ENCODE results near the gene DDX1. TPM values are rescaled to one million over a fixed set of nuclear protein-coding genes. Genes with fewer than 3 reads are reported as not detected.

DDX1 gene
- total RNA-seq, 1 donor from 2014 or later, result 100 TPM

DNA sequence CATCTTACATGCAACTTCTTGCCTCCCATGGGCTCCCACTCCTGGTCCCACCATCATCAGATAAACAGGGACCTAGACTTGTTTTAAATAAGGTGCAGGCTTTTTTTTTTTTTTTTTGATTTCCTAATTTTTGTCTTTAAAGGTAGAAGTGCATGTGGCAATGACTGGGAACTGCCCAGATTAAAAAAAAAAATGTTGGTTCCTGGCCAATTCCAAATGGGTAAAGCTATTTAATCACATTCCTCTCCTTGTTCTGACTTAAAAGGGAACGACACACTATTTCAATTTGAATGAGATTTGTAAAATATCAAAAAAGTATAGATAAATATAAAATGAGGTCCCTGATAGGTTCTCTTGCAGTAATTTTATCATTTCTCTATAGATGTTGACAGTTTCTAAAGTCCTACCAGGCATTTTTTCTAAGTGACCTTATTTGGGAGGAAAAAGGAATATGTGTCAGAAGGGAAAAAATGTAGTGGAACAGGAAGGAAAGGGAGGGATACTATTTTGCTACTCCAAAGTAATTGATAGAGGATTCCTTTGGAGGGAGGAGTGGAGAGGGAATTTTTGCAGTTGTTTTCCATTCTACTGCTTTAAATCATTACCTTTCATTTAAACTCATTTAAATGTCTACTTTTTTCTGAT is 43.3 kb downstream of the DDX1 start:
- Mint-ChIP-seq H3K4me3 (ENCODE audit: unreplicated experiment) (no peak overlapping the region), H3K9me3 (ENCODE audit: unreplicated experiment) (no peaks in the 10 kb centered on the region), H3K27me3 (ENCODE audit: unreplicated experiment) (no peaks in the 10 kb centered on the region), H3K4me1 (ENCODE audit: unreplicated experiment) (peaks cover 10% of the 10 kb centered on the region), H3K27ac (ENCODE audit: unreplicated experiment) (no peak overlapping the region), H3K36me3 (ENCODE audit: low read depth, unreplicated experiment) (peaks cover 23% of the 10 kb centered on the region)
- TF ChIP-seq, protein P1, sequence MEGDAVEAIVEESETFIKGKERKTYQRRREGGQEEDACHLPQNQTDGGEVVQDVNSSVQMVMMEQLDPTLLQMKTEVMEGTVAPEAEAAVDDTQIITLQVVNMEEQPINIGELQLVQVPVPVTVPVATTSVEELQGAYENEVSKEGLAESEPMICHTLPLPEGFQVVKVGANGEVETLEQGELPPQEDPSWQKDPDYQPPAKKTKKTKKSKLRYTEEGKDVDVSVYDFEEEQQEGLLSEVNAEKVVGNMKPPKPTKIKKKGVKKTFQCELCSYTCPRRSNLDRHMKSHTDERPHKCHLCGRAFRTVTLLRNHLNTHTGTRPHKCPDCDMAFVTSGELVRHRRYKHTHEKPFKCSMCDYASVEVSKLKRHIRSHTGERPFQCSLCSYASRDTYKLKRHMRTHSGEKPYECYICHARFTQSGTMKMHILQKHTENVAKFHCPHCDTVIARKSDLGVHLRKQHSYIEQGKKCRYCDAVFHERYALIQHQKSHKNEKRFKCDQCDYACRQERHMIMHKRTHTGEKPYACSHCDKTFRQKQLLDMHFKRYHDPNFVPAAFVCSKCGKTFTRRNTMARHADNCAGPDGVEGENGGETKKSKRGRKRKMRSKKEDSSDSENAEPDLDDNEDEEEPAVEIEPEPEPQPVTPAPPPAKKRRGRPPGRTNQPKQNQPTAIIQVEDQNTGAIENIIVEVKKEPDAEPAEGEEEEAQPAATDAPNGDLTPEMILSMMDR (IDR thresholded peaks at IDR 0.05; ENCODE audit: unreplicated experiment), result no peak
- no peak for DNase-seq (ENCODE audit: low spot score)

DNA sequence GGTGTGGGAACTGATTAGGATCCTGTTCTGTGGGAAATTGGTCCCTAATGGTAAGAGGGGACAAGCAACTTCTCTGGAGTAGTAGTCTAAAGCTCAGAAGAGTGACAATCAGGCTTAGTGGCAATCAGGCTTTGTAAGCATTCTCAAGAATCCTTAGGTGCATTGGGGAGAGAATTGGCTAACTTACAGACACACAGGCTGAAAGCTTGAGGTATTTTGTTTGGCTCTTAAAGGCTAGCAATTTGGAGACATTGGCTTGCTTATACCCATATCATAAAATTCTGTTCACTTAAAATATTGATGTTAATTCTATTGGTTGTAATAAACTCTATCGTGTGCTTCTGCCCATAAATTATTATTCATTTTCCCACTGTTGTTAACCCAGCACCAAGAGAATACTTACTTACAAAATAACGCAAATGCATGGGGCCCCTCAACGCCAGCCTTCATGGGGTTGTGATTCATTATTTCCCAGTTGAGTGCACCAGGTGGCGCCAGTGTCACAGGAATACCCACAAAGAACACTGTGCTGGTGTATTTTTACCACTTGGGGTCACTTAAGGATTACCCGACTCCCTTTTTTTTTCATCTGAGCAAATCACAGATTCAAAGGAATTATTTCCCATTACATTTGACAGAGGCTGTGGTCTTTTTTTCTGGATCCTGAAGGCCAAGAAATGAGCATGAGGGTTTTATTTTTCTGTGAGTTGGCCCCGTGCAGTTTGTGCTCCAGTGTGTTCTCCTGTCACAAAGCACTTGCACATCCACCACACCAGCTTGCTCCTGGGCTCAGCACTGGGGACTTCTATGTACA is 45.5 kb downstream of the DDX1 start:
- Mint-ChIP-seq H3K9me3 (ENCODE audit: unreplicated experiment) (no peaks in the 10 kb centered on the region), H3K4me3 (ENCODE audit: unreplicated experiment) (no peak overlapping the region), H3K4me1 (ENCODE audit: unreplicated experiment) (peaks cover 13% of the 10 kb centered on the region), H3K27me3 (ENCODE audit: unreplicated experiment) (peaks cover 1% of the 10 kb centered on the region), H3K36me3 (ENCODE audit: low read depth, unreplicated experiment) (peaks cover 29% of the 10 kb centered on the region), H3K27ac (ENCODE audit: unreplicated experiment) (no peak overlapping the region)
- DNase-seq (ENCODE audit: low spot score), result peak; percentile 66
- TF ChIP-seq, protein P1 (IDR thresholded peaks at IDR 0.05; ENCODE audit: unreplicated experiment), result peak; percentile 88

DNA sequence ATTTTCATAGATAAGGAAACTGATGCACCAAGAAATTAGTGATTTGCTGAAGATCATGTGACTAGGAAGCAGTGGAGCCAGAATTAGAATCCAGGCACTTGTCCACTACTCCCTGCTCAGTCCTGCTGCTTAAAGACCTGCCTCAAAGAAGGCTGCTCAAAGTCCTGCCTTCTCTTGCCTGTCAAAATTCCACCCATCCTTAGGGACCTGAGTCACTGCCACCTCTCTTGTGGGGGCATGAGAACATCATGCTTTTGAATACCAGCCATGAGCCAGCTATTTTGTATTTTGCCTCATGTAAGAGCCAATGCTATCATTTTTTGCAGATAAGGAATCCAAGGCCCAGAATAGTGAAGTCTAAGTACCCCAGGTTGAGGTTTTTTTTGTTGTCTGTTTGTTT is 47.1 kb downstream of the DDX1 start:
- Mint-ChIP-seq H3K4me3 (ENCODE audit: unreplicated experiment) (no peak overlapping the region), H3K27me3 (ENCODE audit: unreplicated experiment) (peaks cover 1% of the 10 kb centered on the region)

DNA sequence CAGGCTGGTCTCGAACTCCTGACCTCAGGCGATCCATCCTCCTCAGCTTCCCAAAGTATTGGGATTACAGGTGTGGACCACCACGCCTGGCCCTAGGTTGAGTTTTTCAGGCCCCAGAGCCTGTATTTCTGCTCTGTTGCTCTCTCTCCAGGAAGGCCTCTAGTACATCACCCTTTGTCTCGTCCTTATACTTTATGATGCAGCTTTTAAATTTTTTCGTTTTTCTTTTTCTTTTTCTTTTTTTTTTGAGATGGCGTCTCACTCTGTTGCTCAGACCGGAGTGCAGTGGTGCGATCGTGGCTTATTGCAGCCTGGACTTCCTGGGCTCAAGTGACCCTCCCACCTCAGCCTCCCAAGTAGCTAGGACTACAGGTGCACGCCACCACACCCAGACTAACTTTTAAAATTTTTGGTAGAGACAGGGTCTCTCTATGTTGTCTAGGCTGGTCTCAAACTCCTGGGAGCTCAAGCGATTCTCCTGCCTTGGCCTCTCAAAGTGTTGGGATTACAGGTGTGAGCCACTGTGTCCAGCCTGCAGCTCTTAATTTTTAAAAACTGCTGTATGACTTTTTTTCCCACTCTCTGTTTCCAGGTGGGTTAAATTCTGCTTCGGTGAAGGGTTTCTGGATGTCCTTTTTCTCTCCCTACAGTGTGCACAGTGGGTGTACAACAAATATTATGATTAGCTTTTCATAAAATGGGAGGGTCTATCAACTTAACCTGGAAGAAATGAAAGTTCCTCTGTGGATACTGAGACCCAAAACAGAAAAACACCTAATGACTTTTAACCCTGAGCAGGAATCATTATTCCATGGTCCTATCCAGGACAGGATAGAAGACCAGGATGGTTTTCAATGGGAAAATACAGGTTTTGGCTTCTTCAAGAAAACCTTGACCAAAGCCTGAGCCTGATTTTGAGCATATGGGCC is 47.9 kb downstream of the DDX1 start:
- H3K4me1 Mint-ChIP-seq (ENCODE audit: unreplicated experiment), result peaks cover 8% of the 10 kb centered on the region

More for the DNA sequence above, 47.1 kb downstream of the DDX1 start:
- no peaks in the 10 kb centered on the region for H3K9me3 Mint-ChIP-seq (ENCODE audit: unreplicated experiment)
- no peak overlapping the region for H3K27ac Mint-ChIP-seq (ENCODE audit: unreplicated experiment)
- DNase-seq (ENCODE audit: low spot score), result no peak
- TF ChIP-seq, protein P1 (IDR thresholded peaks at IDR 0.05; ENCODE audit: unreplicated experiment), result no peak
- H3K4me1 Mint-ChIP-seq (ENCODE audit: unreplicated experiment), result peaks cover 13% of the 10 kb centered on the region
- peaks cover 18% of the 10 kb centered on the region for H3K36me3 Mint-ChIP-seq (ENCODE audit: low read depth, unreplicated experiment)

More for the DNA sequence above, 47.9 kb downstream of the DDX1 start:
- H3K36me3 Mint-ChIP-seq (ENCODE audit: low read depth, unreplicated experiment), result peaks cover 18% of the 10 kb centered on the region
- no peaks in the 10 kb centered on the region for H3K9me3 Mint-ChIP-seq (ENCODE audit: unreplicated experiment)
- TF ChIP-seq, protein P1 (IDR thresholded peaks at IDR 0.05; ENCODE audit: unreplicated experiment), result no peak
- H3K27me3 Mint-ChIP-seq (ENCODE audit: unreplicated experiment), result peaks cover 1% of the 10 kb centered on the region
- H3K27ac Mint-ChIP-seq (ENCODE audit: unreplicated experiment), result no peak overlapping the region
- no peak for DNase-seq (ENCODE audit: low spot score)
- no peak overlapping the region for H3K4me3 Mint-ChIP-seq (ENCODE audit: unreplicated experiment)
